ACC112 (cell line): Measurements from ENCODE around the gene GPRIN1.

Experiments used
- H2AFZ ChIP-seq: fragments of 200-600 bp; sonication (generic); one replicate; pipeline ENCODE4 v1.6.0; 2017; ENCODE audit warnings: antibody characterized with exemption, low read length; ENCODE audit not compliant: unreplicated experiment
- H3K27ac ChIP-seq: fragments of 200-600 bp; sonication (generic); 2 replicates; pipeline ENCODE4 v1.5.1; 2014; ENCODE audit warnings: low read depth, mild to moderate bottlenecking, antibody characterized with exemption, low read length, moderate library complexity
- H3K27me3 ChIP-seq: fragments of 200-600 bp; sonication (generic); 2 replicates; pipeline ENCODE4 v1.6.1; 2014; ENCODE audit warnings: mild to moderate bottlenecking, antibody characterized with exemption, low read length, moderate library complexity, mixed read lengths; ENCODE audit not compliant: insufficient read depth
- H3K36me3 ChIP-seq: fragments of 200-600 bp; sonication (generic); 2 replicates; pipeline ENCODE4 v1.6.1; 2016; ENCODE audit warnings: mild to moderate bottlenecking, antibody characterized with exemption, low read length, moderate library complexity, mixed read lengths; ENCODE audit not compliant: insufficient read depth
- H3K4me1 ChIP-seq: fragments of 200-600 bp; sonication (generic); one replicate; pipeline ENCODE4 v1.6.1; 2016; ENCODE audit warnings: low read length, mixed read lengths; ENCODE audit not compliant: insufficient read depth, unreplicated experiment, control insufficient read depth
- H3K4me3 ChIP-seq: fragments of 200-600 bp; sonication (generic); 2 replicates; pipeline ENCODE4 v1.5.1; 2014; ENCODE audit warnings: mild to moderate bottlenecking, low read depth, low read length
- H3K79me2 ChIP-seq: fragments of 200-600 bp; sonication (generic); one replicate; pipeline ENCODE4 v1.6.0; 2016; ENCODE audit warnings: low read length; ENCODE audit not compliant: control insufficient read depth, unreplicated experiment, insufficient read depth

The GPRIN1 gene

DNA sequence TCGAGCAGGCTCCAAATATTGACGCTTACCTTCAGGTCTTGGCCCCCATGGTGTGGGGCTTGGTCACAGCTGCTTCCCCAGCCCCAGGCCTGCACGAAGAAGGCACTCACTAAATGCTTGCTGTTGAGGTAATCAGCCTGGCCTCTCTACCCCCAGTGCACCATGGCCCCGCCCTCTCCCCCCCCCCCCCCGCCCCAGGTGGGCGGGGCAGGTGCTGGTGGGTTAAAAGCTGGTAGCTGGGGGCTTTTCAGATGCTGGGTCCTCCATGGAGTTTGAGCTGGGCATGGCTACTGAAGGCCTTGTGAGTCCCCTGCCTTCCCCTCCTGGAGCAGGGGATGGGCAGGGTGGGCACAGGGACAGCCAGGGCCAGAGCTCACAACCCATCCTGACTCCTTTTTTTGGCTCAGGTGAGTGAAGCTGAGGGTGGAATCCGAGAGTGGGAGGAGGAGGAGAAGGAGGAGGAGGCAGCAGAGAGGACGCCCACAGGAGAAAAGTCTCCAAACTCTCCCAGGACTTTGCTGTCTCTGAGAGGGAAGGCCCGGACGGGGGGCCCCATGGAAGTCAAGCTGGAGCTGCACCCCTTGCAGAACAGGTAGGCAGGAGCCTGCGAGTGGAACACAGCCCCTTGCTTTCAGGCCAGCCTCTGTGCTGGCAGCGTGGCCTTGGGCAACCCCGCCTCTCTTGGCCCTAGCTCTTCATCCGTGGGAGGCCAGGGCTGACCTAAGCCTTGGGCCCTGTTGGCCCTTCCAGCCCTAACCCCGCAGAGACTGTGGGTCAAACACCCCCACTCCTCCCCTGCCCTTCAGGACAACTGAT is 32.9 kb upstream of the GPRIN1 start:
- Histone ChIP-seq H3K4me1 (peaks cover 3% of the 10 kb centered on the region), H3K27ac (no peak overlapping the region), H3K79me2 (peaks cover 3% of the 10 kb centered on the region), H3K27me3 (no peaks in the 10 kb centered on the region), H2AFZ (no peak overlapping the region), H3K36me3 (no peaks in the 10 kb centered on the region), H3K4me3 (no peak overlapping the region)

DNA sequence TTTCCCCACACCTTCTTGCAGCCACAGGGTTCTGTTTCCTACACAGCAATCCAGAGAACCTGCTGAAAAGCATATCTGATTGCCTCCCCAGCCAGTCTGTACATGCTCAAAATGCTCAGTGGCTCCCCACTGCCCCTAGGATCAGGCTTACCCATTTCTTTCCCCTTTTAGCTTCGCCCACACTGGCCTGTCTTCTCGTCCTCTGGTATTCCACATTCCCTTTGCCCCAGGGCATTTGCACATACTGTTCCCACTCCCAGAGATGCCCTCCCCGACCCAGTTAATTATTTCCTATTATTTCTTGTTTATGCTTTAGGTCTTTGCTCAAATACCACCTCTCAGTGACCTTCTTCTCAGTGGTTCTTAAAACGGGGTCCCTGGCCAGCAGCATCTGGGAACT is 30.7 kb upstream of the GPRIN1 start:
- Histone ChIP-seq H3K27me3 (peaks cover 12% of the 10 kb centered on the region), H3K79me2 (no peaks in the 10 kb centered on the region), H3K36me3 (no peaks in the 10 kb centered on the region), H3K27ac (no peak overlapping the region), H3K4me3 (no peak overlapping the region), H3K4me1 (no peaks in the 10 kb centered on the region), H2AFZ (no peak overlapping the region)

GRCh38 chr5:176639981-176640380 is 30.0 kb upstream of the GPRIN1 start:
- H3K4me3 ChIP-seq = no peak overlapping the region
- H3K36me3 ChIP-seq = no peaks in the 10 kb centered on the region
- H3K4me1 ChIP-seq = no peaks in the 10 kb centered on the region
- no peak overlapping the region for H3K27ac ChIP-seq
- H2AFZ ChIP-seq = no peak overlapping the region
- H3K79me2 ChIP-seq = no peaks in the 10 kb centered on the region
- peaks cover 18% of the 10 kb centered on the region for H3K27me3 ChIP-seq

- no peaks in the 10 kb centered on the region for H3K36me3 ChIP-seq
- H3K27me3 ChIP-seq = peaks cover 21% of the 10 kb centered on the region
- no peak overlapping the region for H3K27ac ChIP-seq
- no peak overlapping the region for H3K4me3 ChIP-seq
- no peaks in the 10 kb centered on the region for H3K79me2 ChIP-seq
- no peak overlapping the region for H2AFZ ChIP-seq
- H3K4me1 ChIP-seq = no peaks in the 10 kb centered on the region
Measured at GRCh38 chr5:176639208-176639607, 29.3 kb upstream of the GPRIN1 start.

DNA sequence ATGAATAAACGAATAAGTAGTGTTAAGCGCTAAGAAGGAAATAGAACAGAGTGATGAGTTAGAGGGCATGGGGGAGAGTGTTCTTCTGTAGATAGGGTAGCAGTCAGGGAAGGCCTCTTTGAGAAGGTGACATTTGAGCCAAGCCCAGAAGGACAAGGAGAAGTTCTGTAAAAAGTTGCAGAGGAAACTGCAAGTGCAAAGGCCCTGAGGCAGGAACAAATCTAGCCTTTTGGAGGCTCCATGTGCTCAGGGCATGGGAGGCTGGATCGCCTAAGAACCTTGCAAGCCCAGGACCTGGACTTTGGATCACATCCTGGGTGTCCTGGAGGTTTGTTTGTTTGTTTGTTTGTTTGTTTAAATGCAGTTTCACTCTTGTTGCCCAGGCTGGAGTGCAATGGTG is 28.5 kb upstream of the GPRIN1 start:
- Histone ChIP-seq H3K79me2 (no peaks in the 10 kb centered on the region), H3K27ac (no peak overlapping the region), H2AFZ (no peak overlapping the region), H3K4me1 (no peaks in the 10 kb centered on the region), H3K4me3 (no peak overlapping the region), H3K36me3 (no peaks in the 10 kb centered on the region), H3K27me3 (peaks cover 29% of the 10 kb centered on the region)

DNA sequence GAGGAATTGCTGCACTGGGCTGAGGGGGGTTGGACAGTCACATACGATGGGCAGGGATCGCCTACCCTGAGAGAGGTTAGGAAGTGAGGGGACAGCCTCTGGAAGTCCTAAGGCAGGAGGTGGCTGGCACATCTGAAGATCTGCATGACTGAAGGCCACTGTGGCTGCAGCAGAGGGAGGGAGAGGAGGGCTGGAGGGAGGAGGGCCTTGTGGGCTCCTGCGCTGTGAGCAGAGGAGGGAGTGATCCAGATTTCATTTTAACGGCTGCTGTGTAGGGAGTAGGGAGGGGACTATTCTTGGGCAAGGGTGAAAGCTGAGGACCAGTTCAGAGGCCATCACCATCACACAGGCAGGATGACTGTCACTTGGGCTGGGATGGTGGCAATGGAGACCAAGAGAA is 27.6 kb upstream of the GPRIN1 start:
- H3K27me3 ChIP-seq = peaks cover 38% of the 10 kb centered on the region
- H3K36me3 ChIP-seq = no peaks in the 10 kb centered on the region
- H2AFZ ChIP-seq = no peak overlapping the region
- H3K4me1 ChIP-seq = no peaks in the 10 kb centered on the region
- no peak overlapping the region for H3K27ac ChIP-seq
- H3K79me2 ChIP-seq = no peaks in the 10 kb centered on the region
- no peak overlapping the region for H3K4me3 ChIP-seq

GRCh38 chr5:176636426-176636825 is 26.5 kb upstream of the GPRIN1 start:
- H3K27ac ChIP-seq = no peak overlapping the region
- no peak overlapping the region for H3K4me3 ChIP-seq
- no peaks in the 10 kb centered on the region for H3K79me2 ChIP-seq
- H3K4me1 ChIP-seq = no peaks in the 10 kb centered on the region
- no peaks in the 10 kb centered on the region for H3K36me3 ChIP-seq
- H2AFZ ChIP-seq = no peak overlapping the region
- peaks cover 48% of the 10 kb centered on the region for H3K27me3 ChIP-seq

GRCh38 chr5:176633598-176633997 is 23.6 kb upstream of the GPRIN1 start:
- no peaks in the 10 kb centered on the region for H3K79me2 ChIP-seq
- no peak overlapping the region for H2AFZ ChIP-seq
- H3K27ac ChIP-seq = no peak overlapping the region
- peaks cover 4% of the 10 kb centered on the region for H3K4me1 ChIP-seq
- H3K27me3 ChIP-seq = peaks cover 77% of the 10 kb centered on the region
- H3K36me3 ChIP-seq = no peaks in the 10 kb centered on the region
- H3K4me3 ChIP-seq = no peak overlapping the region

DNA sequence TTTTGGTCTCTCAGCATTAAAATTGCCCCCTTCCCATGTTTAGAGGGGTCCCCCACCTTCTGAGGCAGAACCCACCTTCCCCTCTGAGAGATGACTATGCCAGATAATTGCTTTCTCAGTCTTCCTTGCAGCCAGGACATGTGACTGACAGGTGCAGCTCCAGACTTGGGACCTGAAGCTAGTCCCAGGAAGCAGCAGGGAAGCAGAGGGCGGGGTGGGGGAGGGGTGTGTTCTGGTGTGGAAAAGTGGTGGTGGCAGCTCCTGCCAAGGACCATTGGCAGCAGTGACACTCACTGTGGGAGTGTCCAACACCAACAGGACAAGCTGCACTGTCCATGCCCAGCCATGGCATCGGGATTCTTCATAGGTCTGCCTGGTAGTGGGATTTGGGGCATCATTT is 22.8 kb upstream of the GPRIN1 start:
- Histone ChIP-seq H2AFZ (no peak overlapping the region), H3K4me1 (peaks cover 4% of the 10 kb centered on the region), H3K79me2 (no peaks in the 10 kb centered on the region), H3K4me3 (no peak overlapping the region), H3K27me3 (peaks cover 77% of the 10 kb centered on the region), H3K36me3 (no peaks in the 10 kb centered on the region), H3K27ac (no peak overlapping the region)

DNA sequence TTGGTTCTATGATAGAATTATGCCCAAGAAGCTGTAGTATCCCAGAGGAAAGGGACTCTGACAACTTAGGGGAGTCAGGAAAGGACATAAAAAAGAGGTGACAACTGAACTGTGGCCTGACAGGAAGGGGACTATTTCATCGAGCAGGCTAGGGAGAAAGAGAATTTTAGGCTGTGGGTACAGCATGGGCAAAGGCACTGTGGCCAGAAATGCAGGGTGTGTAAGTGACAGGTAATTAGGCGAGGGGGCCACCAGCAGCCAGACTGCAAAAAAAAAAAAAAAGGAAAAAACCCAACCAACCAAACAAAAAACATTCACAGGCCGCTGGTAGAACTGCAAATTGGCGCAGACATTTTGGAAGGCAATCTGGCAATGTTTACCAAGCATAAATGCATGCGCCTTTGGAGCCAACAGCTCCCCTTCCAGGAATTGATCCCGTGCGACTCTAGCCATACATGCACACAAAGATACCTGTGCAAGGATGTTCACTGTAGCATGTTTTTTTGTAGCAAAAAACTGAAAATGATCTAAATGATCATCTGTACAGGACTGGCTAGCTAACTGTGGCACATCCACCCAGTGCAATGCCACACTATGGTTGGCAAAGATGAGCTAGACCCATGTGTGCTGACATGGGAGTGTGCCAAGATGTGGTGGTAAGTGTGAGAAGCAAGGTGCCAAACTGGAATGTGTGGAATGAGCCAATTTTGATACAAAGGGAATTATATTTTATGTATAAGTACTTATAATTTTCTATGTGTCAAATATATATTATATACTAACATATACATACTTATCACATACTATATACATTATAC is 21.6 kb upstream of the GPRIN1 start:
- Histone ChIP-seq H3K27ac (no peak overlapping the region), H3K4me3 (no peak overlapping the region), H3K79me2 (no peaks in the 10 kb centered on the region), H3K4me1 (peaks cover 4% of the 10 kb centered on the region), H3K27me3 (peaks cover 73% of the 10 kb centered on the region), H3K36me3 (no peaks in the 10 kb centered on the region), H2AFZ (no peak overlapping the region)
